ENCODE measurements around the gene TMEM267.
"Not testable (repeated sequence)": the region's sequence is repeated elsewhere in the genome, so short reads cannot be mapped to it uniquely, and the experiment has no call there.

Gene TMEM267

DNA sequence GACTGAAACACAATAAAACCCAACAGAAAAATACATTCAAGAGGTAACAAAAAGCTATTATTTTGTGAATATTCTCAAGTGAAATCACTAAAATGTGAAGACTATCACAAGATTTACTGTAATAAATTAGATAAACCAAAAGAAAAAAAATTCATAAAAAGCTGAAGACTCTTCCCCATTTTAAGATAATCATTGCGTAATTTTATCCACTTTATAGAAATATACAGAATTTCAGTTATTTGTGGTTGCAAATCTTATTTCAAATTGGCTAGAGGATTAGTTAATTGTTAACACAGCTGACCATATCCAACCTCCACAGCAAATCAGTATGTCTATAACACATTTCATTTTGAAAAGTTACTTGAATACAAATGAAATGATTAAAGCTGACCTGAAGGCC lies 7.7 kb upstream of the TMEM267 start:
- Histone ChIP-seq H3K9me3 (ENCODE audit: control insufficient read depth, low read length) (no peaks in the 10 kb centered on the region), H3K36me3 (ENCODE audit: control insufficient read depth, insufficient read depth, low read length) (no peaks in the 10 kb centered on the region), H3K4me1 (ENCODE audit: control insufficient read depth, insufficient read depth, low read length) (no peaks in the 10 kb centered on the region), H3K4me3 (ENCODE audit: low read length) (no peak overlapping the region), H3K27me3 (ENCODE audit: control insufficient read depth, insufficient read depth, low read length) (no peaks in the 10 kb centered on the region), H3K9ac (ENCODE audit: low read length) (no peak overlapping the region)

GRCh38 chr5:43486353-43486752 lies 2.7 kb upstream of the TMEM267 start:
- H3K4me1 ChIP-seq (ENCODE audit: control insufficient read depth, insufficient read depth, low read length): peaks cover 13% of the 10 kb centered on the region
- no peaks in the 10 kb centered on the region for H3K27me3 ChIP-seq (ENCODE audit: control insufficient read depth, insufficient read depth, low read length)
- no peak overlapping the region for H3K4me3 ChIP-seq (ENCODE audit: low read length)
- H3K36me3 ChIP-seq (ENCODE audit: control insufficient read depth, insufficient read depth, low read length): no peaks in the 10 kb centered on the region
- H3K9ac ChIP-seq (ENCODE audit: low read length): no peak overlapping the region
- H3K9me3 ChIP-seq (ENCODE audit: control insufficient read depth, low read length): no peaks in the 10 kb centered on the region

GRCh38 chr5:43485406-43485805 lies 1.7 kb upstream of the TMEM267 start:
- no peaks in the 10 kb centered on the region for H3K27me3 ChIP-seq (ENCODE audit: control insufficient read depth, insufficient read depth, low read length)
- peaks cover 13% of the 10 kb centered on the region for H3K4me1 ChIP-seq (ENCODE audit: control insufficient read depth, insufficient read depth, low read length)
- H3K36me3 ChIP-seq (ENCODE audit: control insufficient read depth, insufficient read depth, low read length): no peaks in the 10 kb centered on the region
- no peak overlapping the region for H3K9ac ChIP-seq (ENCODE audit: low read length)
- no peak overlapping the region for H3K4me3 ChIP-seq (ENCODE audit: low read length)
- no peaks in the 10 kb centered on the region for H3K9me3 ChIP-seq (ENCODE audit: control insufficient read depth, low read length)

DNA sequence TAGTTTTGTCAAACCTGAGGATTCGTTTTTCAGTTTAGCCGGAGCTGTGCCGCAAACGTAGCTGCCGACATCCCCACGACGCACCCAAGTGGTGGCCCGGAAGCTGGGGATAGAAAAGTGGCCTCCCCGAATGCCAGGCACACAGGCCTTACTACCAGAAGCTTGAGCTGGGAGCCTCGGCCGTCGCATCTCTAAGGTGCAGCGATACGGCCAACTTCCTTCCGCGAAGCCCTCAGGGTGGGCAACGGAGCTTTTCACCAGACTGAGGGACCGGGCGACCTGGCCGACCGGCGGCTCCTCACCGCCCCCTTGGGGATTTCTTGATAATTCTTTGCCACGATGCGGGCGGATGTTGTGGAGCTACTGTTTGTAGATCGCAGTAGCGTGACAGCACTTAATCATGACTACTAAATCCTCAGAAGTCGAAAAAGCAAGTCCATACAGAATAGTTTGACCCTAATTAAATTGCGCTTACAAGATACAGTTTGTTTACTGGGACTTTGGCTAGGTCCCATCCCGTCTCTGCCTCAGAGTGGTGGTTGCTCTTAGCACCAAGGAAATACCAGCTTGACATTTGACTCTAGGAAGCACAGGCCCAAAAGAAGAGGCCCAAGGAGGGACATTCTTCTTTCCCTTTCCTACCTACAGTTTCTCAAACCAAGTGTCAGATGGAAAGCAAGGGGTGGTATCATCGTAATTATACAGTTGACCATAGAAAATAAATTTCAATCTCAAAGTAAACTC lies 613 bp upstream of the TMEM267 start:
- no peaks in the 10 kb centered on the region for H3K36me3 ChIP-seq (ENCODE audit: control insufficient read depth, insufficient read depth, low read length)
- peak overlapping the region; percentile 78 for H3K4me3 ChIP-seq (ENCODE audit: low read length)
- no peaks in the 10 kb centered on the region for H3K27me3 ChIP-seq (ENCODE audit: control insufficient read depth, insufficient read depth, low read length)
- H3K9me3 ChIP-seq (ENCODE audit: control insufficient read depth, low read length): no peaks in the 10 kb centered on the region
- peaks cover 13% of the 10 kb centered on the region for H3K4me1 ChIP-seq (ENCODE audit: control insufficient read depth, insufficient read depth, low read length)
- peak overlapping the region; percentile 93 for H3K9ac ChIP-seq (ENCODE audit: low read length)

GRCh38 chr5:43482490-43483297 lies 971 bp downstream of the TMEM267 start:
- Histone ChIP-seq H3K4me3 (ENCODE audit: low read length) (peak overlapping the region; percentile 78), H3K9ac (ENCODE audit: low read length) (peak overlapping the region; percentile 93), H3K9me3 (ENCODE audit: control insufficient read depth, low read length) (no peaks in the 10 kb centered on the region), H3K4me1 (ENCODE audit: control insufficient read depth, insufficient read depth, low read length) (peaks cover 13% of the 10 kb centered on the region), H3K27me3 (ENCODE audit: control insufficient read depth, insufficient read depth, low read length) (no peaks in the 10 kb centered on the region), H3K36me3 (ENCODE audit: control insufficient read depth, insufficient read depth, low read length) (no peaks in the 10 kb centered on the region)

GRCh38 chr5:43469671-43470391 lies 13.8 kb downstream of the TMEM267 start:
- Histone ChIP-seq H3K9me3 (ENCODE audit: control insufficient read depth, low read length) (no peaks in the 10 kb centered on the region), H3K36me3 (ENCODE audit: control insufficient read depth, insufficient read depth, low read length) (no peaks in the 10 kb centered on the region), H3K4me1 (ENCODE audit: control insufficient read depth, insufficient read depth, low read length) (no peaks in the 10 kb centered on the region), H3K9ac (ENCODE audit: low read length) (no peak overlapping the region), H3K27me3 (ENCODE audit: control insufficient read depth, insufficient read depth, low read length) (no peaks in the 10 kb centered on the region), H3K4me3 (ENCODE audit: low read length) (no peak overlapping the region)

DNA sequence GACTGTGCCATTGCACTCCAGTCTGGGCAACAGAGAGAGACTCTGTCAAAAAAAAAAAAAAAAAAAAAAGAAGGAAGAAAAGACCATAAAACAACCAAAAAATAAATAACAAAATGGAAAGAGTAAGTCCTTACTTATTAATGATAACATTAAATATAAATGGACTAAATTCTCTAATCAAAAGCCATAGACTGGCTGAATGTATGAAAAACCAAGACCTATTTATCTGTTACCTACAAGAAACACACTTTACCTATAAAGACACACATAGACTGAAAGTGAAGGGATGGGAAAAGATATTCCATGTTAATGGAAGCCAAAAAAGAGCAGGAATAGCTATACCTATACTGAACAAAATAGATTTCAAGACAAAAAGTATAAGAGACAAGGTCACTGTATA lies 16.6 kb downstream of the TMEM267 start:
- no peaks in the 10 kb centered on the region for H3K27me3 ChIP-seq (ENCODE audit: control insufficient read depth, insufficient read depth, low read length)
- no peaks in the 10 kb centered on the region for H3K9me3 ChIP-seq (ENCODE audit: control insufficient read depth, low read length)
- no peak overlapping the region for H3K4me3 ChIP-seq (ENCODE audit: low read length)
- H3K36me3 ChIP-seq (ENCODE audit: control insufficient read depth, insufficient read depth, low read length): no peaks in the 10 kb centered on the region
- no peak overlapping the region for H3K9ac ChIP-seq (ENCODE audit: low read length)
- H3K4me1 ChIP-seq (ENCODE audit: control insufficient read depth, insufficient read depth, low read length): no peaks in the 10 kb centered on the region

- not testable (repeated sequence) for H3K4me3 ChIP-seq (ENCODE audit: low read length); H3K9ac ChIP-seq (ENCODE audit: low read length); H3K36me3 ChIP-seq (ENCODE audit: control insufficient read depth, insufficient read depth, low read length); H3K27me3 ChIP-seq (ENCODE audit: control insufficient read depth, insufficient read depth, low read length); H3K9me3 ChIP-seq (ENCODE audit: control insufficient read depth, low read length); H3K4me1 ChIP-seq (ENCODE audit: control insufficient read depth, insufficient read depth, low read length)
These were observed 18.2 kb downstream of the TMEM267 start for GRCh38 chr5:43465455-43465854.

DNA sequence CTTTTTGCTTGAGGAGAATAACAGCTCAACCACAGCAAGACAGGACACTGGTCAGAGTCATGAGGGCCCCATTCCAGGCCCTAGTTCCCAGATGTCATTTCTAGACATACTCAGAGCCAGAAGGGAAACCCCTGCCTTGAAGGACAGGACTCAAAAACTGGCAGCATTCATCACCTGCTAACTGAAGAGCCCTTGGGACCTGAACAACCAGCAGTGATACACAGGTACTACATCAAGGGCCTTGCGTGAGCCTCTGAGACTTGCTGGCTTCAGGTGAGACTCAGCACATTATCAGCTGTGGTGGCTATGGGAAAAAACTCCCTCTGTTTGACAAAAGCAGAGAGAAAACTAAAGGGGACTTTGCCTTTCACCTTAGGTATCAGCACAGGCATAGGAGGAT lies 22.6 kb downstream of the TMEM267 start:
- H3K9ac ChIP-seq (ENCODE audit: low read length): no peak overlapping the region
- H3K36me3 ChIP-seq (ENCODE audit: control insufficient read depth, insufficient read depth, low read length): no peaks in the 10 kb centered on the region
- H3K4me1 ChIP-seq (ENCODE audit: control insufficient read depth, insufficient read depth, low read length): no peaks in the 10 kb centered on the region
- H3K27me3 ChIP-seq (ENCODE audit: control insufficient read depth, insufficient read depth, low read length): no peaks in the 10 kb centered on the region
- H3K9me3 ChIP-seq (ENCODE audit: control insufficient read depth, low read length): no peaks in the 10 kb centered on the region
- no peak overlapping the region for H3K4me3 ChIP-seq (ENCODE audit: low read length)

DNA sequence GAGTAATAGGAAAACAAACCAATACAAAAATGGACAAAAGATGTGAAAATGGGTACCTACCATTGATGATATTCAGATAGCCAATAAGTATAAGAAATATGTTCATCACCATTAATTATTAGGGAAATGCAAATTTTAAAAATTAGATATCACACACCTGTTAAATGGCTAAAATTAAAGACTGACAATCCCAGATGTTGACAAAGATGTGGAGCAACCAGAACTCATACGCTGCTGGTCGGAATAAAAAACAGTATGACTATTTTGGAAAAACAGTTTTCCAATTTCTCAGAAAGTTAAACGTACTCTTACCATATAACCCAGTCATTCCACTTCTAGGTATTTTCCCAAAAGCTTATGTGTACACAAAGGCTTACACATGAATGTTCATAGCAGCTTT lies 27.1 kb downstream of the TMEM267 start:
- Histone ChIP-seq H3K36me3 (ENCODE audit: control insufficient read depth, insufficient read depth, low read length) (no peaks in the 10 kb centered on the region), H3K9ac (ENCODE audit: low read length) (no peak overlapping the region), H3K9me3 (ENCODE audit: control insufficient read depth, low read length) (no peaks in the 10 kb centered on the region), H3K4me3 (ENCODE audit: low read length) (no peak overlapping the region), H3K4me1 (ENCODE audit: control insufficient read depth, insufficient read depth, low read length) (no peaks in the 10 kb centered on the region), H3K27me3 (ENCODE audit: control insufficient read depth, insufficient read depth, low read length) (no peaks in the 10 kb centered on the region)

DNA sequence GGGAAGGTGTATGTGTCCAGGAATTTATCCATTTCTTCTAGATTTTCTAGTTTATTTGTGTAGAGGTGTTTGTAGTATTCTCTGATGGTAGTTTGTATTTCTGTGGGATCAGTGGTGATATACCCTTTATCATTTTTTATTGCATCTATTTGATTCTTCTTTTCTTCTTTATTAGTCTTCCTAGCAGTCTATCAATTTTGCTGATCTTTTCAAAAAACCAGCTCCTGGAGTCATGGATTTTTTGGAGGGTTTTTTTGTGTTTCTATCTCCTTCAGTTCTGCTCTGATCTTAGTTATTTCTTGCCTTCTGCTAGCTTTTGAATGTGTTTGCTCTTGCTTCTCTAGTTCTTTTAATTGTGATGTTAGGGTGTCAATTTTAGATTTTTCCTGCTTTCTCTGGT lies 42.1 kb downstream of the TMEM267 start:
- not testable (repeated sequence) for H3K9me3 ChIP-seq (ENCODE audit: control insufficient read depth, low read length); H3K9ac ChIP-seq (ENCODE audit: low read length); H3K27me3 ChIP-seq (ENCODE audit: control insufficient read depth, insufficient read depth, low read length); H3K36me3 ChIP-seq (ENCODE audit: control insufficient read depth, insufficient read depth, low read length); H3K4me3 ChIP-seq (ENCODE audit: low read length); H3K4me1 ChIP-seq (ENCODE audit: control insufficient read depth, insufficient read depth, low read length)

- Histone ChIP-seq H3K4me3 (ENCODE audit: low read length) (no peak overlapping the region), H3K27me3 (ENCODE audit: control insufficient read depth, insufficient read depth, low read length) (no peaks in the 10 kb centered on the region), H3K9ac (ENCODE audit: low read length) (no peak overlapping the region), H3K9me3 (ENCODE audit: control insufficient read depth, low read length) (no peaks in the 10 kb centered on the region), H3K36me3 (ENCODE audit: control insufficient read depth, insufficient read depth, low read length) (no peaks in the 10 kb centered on the region), H3K4me1 (ENCODE audit: control insufficient read depth, insufficient read depth, low read length) (peaks cover 13% of the 10 kb centered on the region)
These were observed 46.5 kb downstream of the TMEM267 start for GRCh38 chr5:43437062-43437660.

All from mucosa of stomach (tissue), 1 donor.